ENCODE data around the gene CTF1.

CTF1 gene

GRCh38 chr16:30866031-30866430 is 30.4 kb upstream of the CTF1 start:
- H3K4me3 ChIP-seq (ENCODE audit: low read depth, low read length) = no peak overlapping the region
- TF ChIP-seq CTCF (IDR thresholded peaks at IDR 0.05; ENCODE audit: borderline replicate concordance, insufficient read depth, low read depth, low read length) = no peak

DNA sequence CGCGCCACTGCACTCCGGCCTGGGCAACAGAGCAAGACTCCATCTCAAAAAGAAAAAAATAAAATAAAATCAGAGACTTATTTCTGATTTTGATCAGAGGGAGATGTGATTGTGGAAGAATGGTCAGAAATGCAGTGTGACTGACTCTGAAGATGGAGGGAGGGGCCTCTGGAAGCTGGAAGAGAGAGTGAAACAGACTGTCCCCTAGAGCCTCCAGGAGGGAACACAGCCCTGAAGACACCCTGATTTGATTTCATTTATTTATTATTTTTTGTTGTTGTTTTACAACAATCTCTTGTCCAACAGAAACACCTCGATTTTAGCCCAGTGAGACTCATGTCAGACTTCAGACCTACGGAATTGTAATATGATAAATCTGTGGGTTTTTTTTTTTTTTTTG is 28.7 kb upstream of the CTF1 start:
- no peak for TF ChIP-seq CTCF (IDR thresholded peaks at IDR 0.05; ENCODE audit: borderline replicate concordance, insufficient read depth, low read depth, low read length)

DNA sequence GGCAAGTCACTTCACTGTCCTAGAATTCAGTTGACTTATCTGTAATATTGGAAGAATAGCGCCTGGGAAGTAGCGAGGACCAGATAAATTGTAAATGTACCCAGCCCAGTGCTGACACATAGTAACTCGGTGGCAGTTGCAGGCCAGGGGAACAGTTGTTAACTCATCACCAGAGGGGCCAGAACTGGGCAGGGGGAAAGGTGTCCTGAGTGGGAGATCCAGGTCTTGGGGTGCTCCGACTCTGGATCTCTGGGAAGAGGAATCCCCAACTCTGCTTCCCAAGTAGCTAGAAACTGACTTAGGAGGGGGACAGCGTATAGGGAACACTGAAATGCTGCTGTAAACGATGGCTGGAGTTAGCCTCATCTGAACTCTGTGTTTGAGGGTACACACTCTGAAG is 25.5 kb upstream of the CTF1 start:
- H3K4me3 ChIP-seq (ENCODE audit: low read depth, low read length) = no peak overlapping the region
- no peak for TF ChIP-seq CTCF (IDR thresholded peaks at IDR 0.05; ENCODE audit: borderline replicate concordance, insufficient read depth, low read depth, low read length)

More for the DNA sequence above, 28.7 kb upstream of the CTF1 start:
- no peak overlapping the region for H3K4me3 ChIP-seq (ENCODE audit: low read depth, low read length)

- no peak for TF ChIP-seq CTCF (IDR thresholded peaks at IDR 0.05; ENCODE audit: borderline replicate concordance, insufficient read depth, low read depth, low read length)
- H3K4me3 ChIP-seq (ENCODE audit: low read depth, low read length) = peak overlapping the region; percentile 73
Measured at GRCh38 chr16:30874244-30874820, 22.1 kb upstream of the CTF1 start.

DNA sequence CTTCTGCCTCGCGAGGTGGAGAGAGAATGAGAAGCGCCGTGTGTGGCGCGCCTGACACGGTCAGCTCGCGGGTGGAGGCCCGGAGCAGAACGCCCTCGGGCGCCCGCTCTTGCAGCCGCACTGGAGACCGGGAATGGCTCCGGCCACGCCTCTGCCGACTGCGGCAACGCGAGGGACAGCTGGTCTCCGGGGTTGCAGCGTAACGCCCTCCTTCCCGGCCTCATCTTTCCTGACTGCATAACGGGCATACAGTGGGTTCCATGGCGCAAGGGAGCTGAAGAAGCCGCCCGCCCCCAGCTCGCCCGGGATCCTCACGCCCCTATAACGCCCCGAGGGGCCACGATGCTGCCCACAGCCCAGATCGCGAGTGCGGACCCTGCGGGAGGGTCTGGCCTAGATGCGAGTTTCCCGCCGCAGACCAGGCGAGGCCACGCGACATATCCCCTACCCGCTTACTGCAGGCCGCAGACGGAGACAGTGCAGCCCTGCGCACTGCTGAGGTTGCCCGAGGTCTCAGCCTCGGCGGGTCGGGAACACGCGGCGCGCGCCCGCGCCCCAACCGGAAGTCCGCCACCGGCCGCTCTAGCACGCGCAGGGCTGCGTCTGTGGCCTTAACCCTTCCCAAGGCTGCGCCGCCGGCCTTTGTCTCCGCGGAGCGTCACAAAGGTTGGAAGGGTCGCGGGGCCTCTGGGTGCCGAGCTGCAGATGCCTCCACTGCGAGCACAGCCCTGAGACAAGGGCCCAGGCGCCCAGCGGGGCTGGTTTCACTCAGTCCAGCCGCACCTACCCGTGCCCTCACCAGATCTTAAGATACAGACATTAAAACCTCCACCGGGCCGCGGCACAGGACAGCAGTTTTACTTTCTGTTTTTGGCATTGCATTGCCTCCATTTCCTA is 21.3 kb upstream of the CTF1 start:
- TF ChIP-seq CTCF (IDR thresholded peaks at IDR 0.05; ENCODE audit: borderline replicate concordance, insufficient read depth, low read depth, low read length) = no peak
- H3K4me3 ChIP-seq (ENCODE audit: low read depth, low read length) = peak overlapping the region; percentile 73

GRCh38 chr16:30875871-30876801 is 20.3 kb upstream of the CTF1 start:
- TF ChIP-seq CTCF (IDR thresholded peaks at IDR 0.05; ENCODE audit: borderline replicate concordance, insufficient read depth, low read depth, low read length) = no peak

More at GRCh38 chr16:30875871-30876801, 20.3 kb upstream of the CTF1 start:
- H3K4me3 ChIP-seq (ENCODE audit: low read depth, low read length) = peak overlapping the region; percentile 73
